K562 (cell line): ENCODE measurements around the gene GCNA. TPM values are rescaled to one million over a fixed set of nuclear protein-coding genes. Genes with fewer than 3 reads are reported as not detected.
"Not testable (repeated sequence)": the region's sequence is repeated elsewhere in the genome, so short reads cannot be mapped to it uniquely, and the experiment has no call there.

Source experiments
- ATAC-seq: fragments of 200-7000 bp; cut with Tn5 transposase; 3 replicates; pipeline ENCODE4 v1.9.1; 2020; ENCODE audit warnings: moderate library complexity
- BruUV-seq: library from RNA; stranded (reverse); fragments of 400-500 nt; replicated peaks from 2 replicates; lab custom pipeline; 2021; lab: Mats Ljungman, UMichigan
- CTCF ChIA-PET: fragments of 300-600 bp; formaldehyde crosslinking; extraction: SDS; loops from one replicate; lab custom pipeline; 2021; ENCODE audit warnings: low intra/inter-chr PET ratio; lab: Yijun Ruan, JAX
- POLR2A ChIA-PET: fragments of 300-600, 350-650 bp; sonication (Branson Sonifier 250); formaldehyde crosslinking; extraction: SDS; loops from one replicate; lab custom pipeline; 2021; ENCODE audit warnings: antibody characterized with exemption, inconsistent platforms; lab: Yijun Ruan, JAX
- DNase-seq, 4 experiments: peaks; one replicate each; pipeline versions ENCODE4 v3.0.0 to v3.0.0-alpha.2; 2011 to 2018; ENCODE audit warnings: low spot score in 3 of 4, mixed read lengths in 3 of 4; ENCODE audit errors: extremely low read depth in 1 of 4
- FAIRE-seq: peaks from 2 replicates; lab custom pipeline; 2011; peaks lifted over from hg19 to GRCh38; lab: Jason Lieb, UNC
- H2AFZ ChIP-seq: 2 replicates; pipeline ENCODE4 v1.6.0; 2011; ENCODE audit warnings: low read depth, low read length, control low read depth, inconsistent platforms
- H3K27ac ChIP-seq: fragments of 200-600 bp; 3 replicates; pipeline ENCODE4 v1.8.0; 2011; ENCODE audit warnings: low read depth, mild to moderate bottlenecking, control low read depth, inconsistent platforms, low read length, moderate library complexity, mixed read lengths; ENCODE audit errors: extremely low read depth
- H3K27me3 ChIP-seq, 2 experiments: fragments of 300-600 bp in 1 of 2; 2 replicates in 1 of 2; 3 replicates in 1 of 2; pipeline versions ENCODE4 v1.6.0 to v1.8.0; 2011; ENCODE audit warnings: inconsistent platforms in 2 of 2, low read length in 2 of 2, mild to moderate bottlenecking in 1 of 2, mixed read lengths in 1 of 2, moderate library complexity in 1 of 2; ENCODE audit not compliant: control insufficient read depth in 2 of 2, insufficient read depth in 2 of 2
- H3K36me3 ChIP-seq: fragments of 300-600 bp; 3 replicates; pipeline ENCODE4 v1.8.0; 2011; ENCODE audit warnings: mild to moderate bottlenecking, low read length, inconsistent platforms; ENCODE audit not compliant: control insufficient read depth, insufficient read depth
- H3K4me1 ChIP-seq, 2 experiments: fragments of 200-600 bp in 1 of 2; replicated peaks in 1 of 2; 2 replicates in 1 of 2; 3 replicates in 1 of 2; pipeline versions ENCODE4 v1.5.1 to v1.8.0; 2011; ENCODE audit warnings: inconsistent platforms in 2 of 2, low read length in 2 of 2, mild to moderate bottlenecking in 1 of 2, mixed read lengths in 1 of 2, moderate library complexity in 1 of 2; ENCODE audit not compliant: control insufficient read depth in 2 of 2, insufficient read depth in 2 of 2
- H3K4me2 ChIP-seq: 2 replicates; pipeline ENCODE4 v1.6.1; 2011; ENCODE audit warnings: low read length, control low read depth, inconsistent platforms, mixed read lengths; ENCODE audit not compliant: insufficient read depth
- H3K4me3 ChIP-seq: fragments of 200-600 bp; sonication (generic), shearing (Covaris generic); 2 replicates; pipeline ENCODE4 v1.5.1; 2016; ENCODE audit warnings: control low read depth, inconsistent platforms
- H3K79me2 ChIP-seq: fragments of 200-600 bp; 3 replicates; pipeline ENCODE4 v1.8.0; 2011; ENCODE audit warnings: low read length, inconsistent platforms; ENCODE audit not compliant: control insufficient read depth, insufficient read depth
- H3K9ac ChIP-seq, 2 experiments: 2 replicates each; pipeline versions ENCODE4 v1.6.0 to v1.6.1; 2011; ENCODE audit warnings: low read depth in 2 of 2, low read length in 2 of 2, control low read depth in 1 of 2, inconsistent platforms in 1 of 2, mild to moderate bottlenecking in 1 of 2, mixed read lengths in 1 of 2; ENCODE audit not compliant: insufficient read depth in 1 of 2
- H3K9me1 ChIP-seq: one replicate; pipeline ENCODE4 v1.6.0; 2011; ENCODE audit warnings: inconsistent platforms, mild to moderate bottlenecking, low read length, moderate library complexity; ENCODE audit not compliant: control insufficient read depth, insufficient read depth
- H3K9me3 ChIP-seq: replicated peaks from 2 replicates; pipeline ENCODE4 v1.5.1; 2011; ENCODE audit warnings: low read depth, low read length, inconsistent platforms; ENCODE audit not compliant: control insufficient read depth, insufficient read depth
- H4K20me1 ChIP-seq: replicated peaks from 2 replicates; pipeline ENCODE4 v1.6.1; 2011; ENCODE audit warnings: low read length, inconsistent platforms, mixed read lengths; ENCODE audit not compliant: control insufficient read depth, insufficient read depth
- CBFA2T3 ChIP-seq: fragments of 450-650 bp; IDR thresholded peaks from 2 replicates; pipeline ENCODE4 v1.6.1; 2017
- CBX5 ChIP-seq: IDR thresholded peaks from 2 replicates; pipeline ENCODE4 v1.6.1; 2014; ENCODE audit warnings: low read depth, borderline replicate concordance
- GABPB2 ChIP-seq: fragments of 250-450 bp; sonication (Bioruptor Pico); conservative IDR thresholded peaks from 2 replicates; pipeline ENCODE4 v1.5.1; 2021; ENCODE audit warnings: mild to moderate bottlenecking
- MECOM ChIP-seq: fragments of 250-450 bp; sonication (Bioruptor Pico); IDR thresholded peaks from 2 replicates; pipeline ENCODE4 v1.8.0; 2022; ENCODE audit warnings: inconsistent platforms
- PHTF2 ChIP-seq: fragments of 250-450 bp; sonication (Bioruptor Pico); IDR thresholded peaks from 2 replicates; pipeline ENCODE4 v1.5.0; 2021; ENCODE audit warnings: mild to moderate bottlenecking
- RAD21 ChIP-seq, 2 experiments: fragments of 250-450 bp in 1 of 2; fragments of 450-650 bp in 1 of 2; sonication (Bioruptor Pico) in 1 of 2; formaldehyde crosslinking in 1 of 2; IDR thresholded peaks in 1 of 2; conservative IDR thresholded peaks in 1 of 2; 2 replicates each; pipeline versions ENCODE4 v1.4.0 to v1.8.0; 2020 to 2022; ENCODE audit warnings: mild to moderate bottlenecking in 2 of 2, moderate library complexity in 1 of 2
- TRIM24 ChIP-seq, 2 experiments: fragments of 450-650 bp; IDR thresholded peaks; 2 replicates each; pipeline ENCODE4 v1.6.1; 2016
- WGBS: fragments of 100-300 bp; shearing (Covaris generic); methylation state at CpG from one replicate; pipeline ENCODE4 v1.1.6; 2016; ENCODE audit warnings: low coverage, mixed read lengths; ENCODE audit not compliant: insufficient coverage; ENCODE audit errors: missing lambda C conversion rate; 5-methylcytosine and 5-hydroxymethylcytosine counted together
- in situ Hi-C: fragments of 300-500 bp; cut with MboI; formaldehyde crosslinking; loops from 4 replicates; pipeline ENCODE4 v1.15.0; 2018; ENCODE audit warnings: inconsistent platforms, mixed read lengths
- intact Hi-C: fragments of 100-400 bp; cut with micrococcal nuclease; formaldehyde crosslinking; loops from 2 replicates; pipeline ENCODE4 v1.14.2; 2022
- polyA plus RNA-seq, 8 experiments: library from polyadenylated mRNA; depleted of rRNA in 4 of 8; stranded (reverse) in 5 of 8; unstranded in 3 of 8; fragments of >200 nt; fragmentation: Nextera tagmentation in 2 of 8; fragmentation: Illumina TruSeq in 1 of 8; extraction: Ambion mirVana in 2 of 8; extraction: Trizol in 1 of 8; gene quantifications; 2 replicates each; pipeline versions ENCODE4 v1.2.1 to v1.2.3, GENCODE V29; 2011 to 2014; ENCODE audit warnings: inconsistent platforms in 1 of 8, missing spikeins in 1 of 8
- total RNA-seq, 7 experiments: library from RNA; depleted of rRNA in 6 of 7; stranded (reverse); fragments of >200 nt in 6 of 7; fragmentation: Illumina TruSeq in 2 of 7; extraction: Trizol in 2 of 7; gene quantifications; 2 replicates each; pipeline versions ENCODE4 v1.2.1 to v1.2.3, GENCODE V29; 2011 to 2021; ENCODE audit warnings: low replicate concordance in 1 of 7
- TF ChIP-seq, protein P1 (sequence below): IDR thresholded peaks from 2 replicates; pipeline ENCODE4 v1.6.1; 2016; ENCODE audit warnings: missing genetic modification characterization, missing compliant biosample characterization

The GCNA gene
- total and polyA plus RNA-seq, 9 of the 15 experiments (the other 6 are each of a cell fraction or from before 2014, with no cell fraction given) = 0.27 to 1.5 (median 0.86) TPM

DNA sequence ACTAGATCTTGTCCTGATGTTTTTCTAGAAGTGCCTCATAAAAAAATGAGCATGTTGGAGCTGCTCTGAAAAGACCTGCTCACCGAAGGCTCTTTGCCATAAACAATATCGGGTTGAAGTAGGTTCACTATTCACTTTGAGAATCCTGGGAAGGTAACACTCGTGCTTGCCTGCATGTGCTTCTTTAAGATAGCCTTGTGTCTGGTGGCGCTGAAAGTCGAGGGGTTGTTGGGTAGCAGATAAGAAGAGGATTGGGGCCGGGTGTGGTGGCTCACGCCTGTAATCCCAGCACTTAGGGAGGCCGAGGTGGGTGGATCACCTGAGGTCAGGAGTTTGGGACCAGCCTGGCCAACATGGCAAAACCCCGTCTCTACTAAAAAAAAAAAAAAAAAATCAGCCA, 33.5 kb downstream of the GCNA start:
- intact Hi-C loops, FAIRE-seq, H3K79me2 ChIP-seq, H3K9me1 ChIP-seq, H4K20me1 ChIP-seq, H3K4me2 ChIP-seq, H3K9ac ChIP-seq, CTCF ChIA-PET, in situ Hi-C loops, H3K36me3 ChIP-seq, H3K4me3 ChIP-seq, H3K9me3 ChIP-seq, H3K27ac ChIP-seq, H2AFZ ChIP-seq, H3K4me1 ChIP-seq, H3K27me3 ChIP-seq, BruUV-seq, ATAC-seq, POLR2A ChIA-PET: not testable (repeated sequence)
- 44% methylated on average over 5 of the region's 9 CpGs for WGBS
- DNase-seq = peak in 1 of 4 experiments; percentile 15
- TF ChIP-seq CBFA2T3 (peak; percentile 60), TRIM24 (IDR thresholded peaks at IDR 0.05) (0 out of 4 replicates have a peak, but pooled peaks of 1 of the 2 experiments have one; percentile 31)

DNA sequence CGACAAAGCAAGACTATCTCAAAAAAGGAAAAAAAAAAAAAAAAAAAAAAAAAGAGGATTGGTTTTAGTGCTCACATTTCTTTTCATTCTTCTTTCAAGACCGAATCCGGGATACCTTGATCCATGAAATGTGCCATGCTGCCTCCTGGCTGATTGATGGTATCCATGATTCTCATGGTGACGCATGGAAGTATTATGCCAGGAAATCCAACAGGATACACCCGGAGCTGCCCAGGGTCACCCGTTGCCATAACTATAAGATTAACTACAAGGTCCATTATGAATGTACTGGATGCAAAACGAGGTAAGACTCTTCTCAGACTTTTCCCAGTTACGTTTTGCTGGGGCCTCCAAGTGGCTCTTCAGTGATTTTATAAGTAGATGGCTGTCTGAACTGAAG, 34.0 kb downstream of the GCNA start:
- H2AFZ ChIP-seq = no peak overlapping the region
- peaks cover 10% of the 10 kb centered on the region; the same call in 1 of the 3 replicates for H3K36me3 ChIP-seq
- H3K9ac ChIP-seq = no peak overlapping the region
- no peak overlapping the region for H3K4me3 ChIP-seq
- intact Hi-C loops = no loop called here
- FAIRE-seq (no peak), ATAC-seq (no peak), DNase-seq (no peak)
- H3K4me2 ChIP-seq = no peak overlapping the region
- no peaks in the 10 kb centered on the region for H4K20me1 ChIP-seq
- no peaks in the 10 kb centered on the region for H3K9me3 ChIP-seq
- ChIA-PET CTCF (no interaction called here), POLR2A (no interaction called here)
- in situ Hi-C loops = no loop called here
- no peaks in the 10 kb centered on the region for H3K9me1 ChIP-seq
- WGBS = 62% methylated on average over 8 of the region's 8 CpGs
- peaks cover 0 to 4% of the 10 kb centered on the region in 2 experiments; a peak in 3 of 5 replicates for H3K27me3 ChIP-seq
- H3K27ac ChIP-seq = no peak overlapping the region
- BruUV-seq = no TSS peak
- no peaks in the 10 kb centered on the region for H3K79me2 ChIP-seq
- peaks cover 0 to 14% of the 10 kb centered on the region in 2 experiments; a peak in 3 of 5 replicates for H3K4me1 ChIP-seq
- TF ChIP-seq PHTF2 (CRISPR knock-in tag) (no peak), RAD21 (CRISPR knock-in tag; conservative IDR thresholded peaks at IDR 0.05 in 1 of 2, IDR thresholded peaks at IDR 0.05 in 1 of 2) (no peak), GABPB2 (CRISPR knock-in tag) (no peak), MECOM (CRISPR knock-in tag) (no peak), CBX5 (no peak)
- TF ChIP-seq, protein P1, sequence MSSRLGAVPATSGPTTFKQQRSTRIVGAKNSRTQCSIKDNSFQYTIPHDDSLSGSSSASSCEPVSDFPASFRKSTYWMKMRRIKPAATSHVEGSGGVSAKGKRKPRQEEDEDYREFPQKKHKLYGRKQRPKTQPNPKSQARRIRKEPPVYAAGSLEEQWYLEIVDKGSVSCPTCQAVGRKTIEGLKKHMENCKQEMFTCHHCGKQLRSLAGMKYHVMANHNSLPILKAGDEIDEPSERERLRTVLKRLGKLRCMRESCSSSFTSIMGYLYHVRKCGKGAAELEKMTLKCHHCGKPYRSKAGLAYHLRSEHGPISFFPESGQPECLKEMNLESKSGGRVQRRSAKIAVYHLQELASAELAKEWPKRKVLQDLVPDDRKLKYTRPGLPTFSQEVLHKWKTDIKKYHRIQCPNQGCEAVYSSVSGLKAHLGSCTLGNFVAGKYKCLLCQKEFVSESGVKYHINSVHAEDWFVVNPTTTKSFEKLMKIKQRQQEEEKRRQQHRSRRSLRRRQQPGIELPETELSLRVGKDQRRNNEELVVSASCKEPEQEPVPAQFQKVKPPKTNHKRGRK (tag) = no peak
